GDM1 (cell line): ENCODE data around the gene MTURN.

Experiments used
- DNase-seq: peaks from one replicate; lab custom pipeline; 2025; lab: John Stamatoyannopoulos, UW

The MTURN gene

DNA sequence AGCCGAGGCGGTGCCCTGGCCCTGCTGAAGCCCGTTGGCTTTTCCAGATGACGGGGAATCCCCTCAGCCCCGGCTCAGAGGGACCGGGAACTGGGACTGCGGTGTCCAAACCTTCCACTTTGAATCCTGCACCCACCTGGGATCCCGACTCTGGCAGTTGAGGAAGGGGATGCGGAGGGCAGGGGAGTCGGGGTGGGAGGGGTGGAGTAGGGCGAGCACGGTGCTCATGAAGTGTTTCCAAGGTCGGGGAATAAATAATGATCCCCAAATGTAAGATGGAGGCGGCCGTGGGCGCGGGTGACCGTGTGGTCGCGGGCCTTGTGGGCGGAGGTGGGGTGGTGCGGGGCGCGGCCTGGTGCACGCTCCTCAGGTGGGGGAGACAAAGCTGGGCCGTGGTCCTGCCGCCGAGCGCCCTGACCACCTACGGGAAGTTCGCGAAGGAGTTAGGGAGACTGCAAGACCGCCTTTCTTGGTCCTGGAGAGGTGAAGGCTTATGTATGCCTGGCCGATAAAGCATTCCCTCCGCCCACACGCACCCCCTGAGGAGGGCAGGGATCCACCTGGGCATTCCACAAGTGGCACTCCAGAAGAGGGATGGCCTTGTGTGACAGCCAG, 1.4 kb downstream of the MTURN start:
- DNase-seq: no peak

DNA sequence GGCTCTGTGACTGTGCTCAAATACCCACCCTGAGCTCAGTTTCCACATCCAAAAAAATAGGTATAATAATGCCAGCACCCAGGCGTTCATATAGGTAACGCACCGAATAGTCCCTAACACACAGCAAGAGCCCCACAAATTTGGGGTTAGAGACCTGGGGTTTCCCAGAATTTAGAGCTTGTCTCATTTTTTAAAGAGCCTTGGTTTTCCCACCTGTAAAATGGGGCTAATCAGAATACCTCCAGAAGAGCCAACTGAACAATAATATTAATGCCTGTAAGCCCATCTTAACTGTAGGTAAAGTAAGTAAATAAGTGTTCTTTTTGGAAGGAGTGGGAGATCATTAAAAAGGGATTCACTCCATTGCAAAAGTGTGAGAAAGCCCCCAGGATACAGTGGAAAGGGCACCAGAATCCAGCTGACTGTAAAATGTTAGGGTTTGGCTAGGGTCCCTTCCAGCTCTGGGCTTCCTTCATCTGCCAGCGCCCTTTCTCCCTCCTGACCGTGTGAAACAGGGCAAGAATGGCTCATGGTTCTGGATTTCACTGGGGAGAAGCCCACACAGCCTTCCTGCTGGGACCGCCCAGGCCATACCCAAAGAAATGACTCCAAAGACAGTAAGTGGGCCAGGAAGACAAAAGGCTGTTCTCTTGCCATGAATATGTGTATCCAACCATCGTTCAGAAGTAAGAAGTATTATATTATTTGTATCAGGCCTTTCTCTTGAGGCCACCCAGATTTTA, 2.1 kb downstream of the MTURN start:
- DNase-seq: no peak

DNA sequence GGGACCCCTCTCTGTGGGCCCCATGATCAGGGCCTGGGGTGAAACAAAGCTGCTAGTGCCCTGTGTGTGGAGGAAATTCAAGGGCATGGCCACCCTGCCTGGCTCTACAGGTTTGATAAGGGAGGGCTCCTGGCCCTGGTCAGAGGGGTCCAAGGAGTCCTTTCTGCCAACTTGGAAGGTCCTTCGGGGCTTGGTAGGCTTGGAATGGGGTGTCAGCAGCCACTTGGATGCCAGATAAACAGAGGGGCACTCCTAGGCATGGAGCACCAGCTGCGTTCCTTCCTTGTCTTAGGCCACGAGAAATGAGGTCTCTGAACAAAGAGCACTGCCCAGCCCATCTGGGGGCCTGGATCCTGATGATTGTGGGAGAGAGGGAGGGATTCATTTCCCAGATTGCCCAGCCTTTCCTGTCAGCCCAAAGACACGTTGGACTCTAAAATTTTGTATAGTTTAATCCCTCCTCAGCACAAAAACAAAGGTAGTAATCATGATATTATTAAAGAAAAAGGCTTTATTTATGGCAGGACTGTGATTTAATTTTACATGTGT, 5.1 kb downstream of the MTURN start:
- no peak for DNase-seq

DNA sequence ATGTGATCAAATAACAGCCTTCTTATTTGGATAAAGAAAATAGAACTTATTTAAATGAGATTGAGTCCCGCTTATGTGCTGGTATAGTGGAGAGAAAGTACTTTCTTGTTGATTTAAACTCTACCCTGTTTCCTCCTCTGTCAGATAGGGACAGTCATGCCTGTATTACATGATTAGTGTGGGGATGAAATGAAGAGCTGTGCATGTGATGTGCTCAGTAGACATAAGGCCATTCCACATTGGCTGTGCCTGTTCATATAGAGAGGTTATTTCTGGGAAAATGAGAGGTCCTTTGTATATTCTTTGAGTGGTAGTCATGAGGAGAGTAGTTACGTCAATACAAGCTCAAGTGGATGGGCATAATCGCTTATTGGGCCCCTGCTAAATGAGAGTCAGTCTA, 5.7 kb downstream of the MTURN start:
- DNase-seq: no peak

DNA sequence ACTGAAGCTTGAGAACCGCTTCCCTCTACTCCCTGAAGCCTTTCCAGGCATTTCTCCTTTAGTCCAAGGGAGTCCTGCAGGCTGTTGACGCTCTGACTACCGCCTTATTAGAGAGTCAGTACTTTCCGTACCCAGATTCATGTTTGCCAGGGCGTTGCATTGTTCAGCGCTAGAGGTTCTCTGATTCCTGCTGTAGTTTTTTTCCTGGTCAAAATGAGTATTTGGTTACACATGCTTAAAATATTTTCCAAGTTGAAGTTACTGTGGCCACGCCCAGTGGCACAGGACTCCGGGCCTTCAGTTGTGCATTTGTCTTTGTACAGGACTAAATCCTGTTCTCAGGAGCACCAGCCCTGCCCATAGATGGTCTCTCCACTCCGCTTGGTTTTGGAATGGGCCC, 7.9 kb downstream of the MTURN start:
- DNase-seq: no peak

DNA sequence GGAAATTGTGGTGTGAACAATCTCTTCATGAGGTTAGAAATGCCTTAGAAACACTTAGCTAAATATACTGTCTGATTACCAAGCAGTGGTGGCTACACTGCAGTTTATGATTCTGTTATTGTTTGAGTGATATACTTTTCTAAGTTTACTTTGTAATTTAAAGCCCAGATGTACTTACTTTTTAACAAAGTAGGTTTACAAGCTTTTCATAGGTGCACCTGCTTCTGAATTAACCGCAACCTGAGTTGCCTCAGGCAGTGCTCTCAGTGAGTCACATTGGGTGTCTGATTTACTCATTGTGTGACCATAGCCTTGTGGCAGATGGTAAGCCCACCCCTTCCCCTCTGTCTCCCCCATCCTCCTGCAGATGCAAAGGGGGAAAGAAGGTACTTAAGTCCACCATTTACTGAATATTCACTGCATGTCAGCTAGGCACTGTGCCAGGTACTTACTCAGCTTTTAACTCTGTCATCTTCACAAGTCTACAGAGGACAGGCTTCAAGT, 9.0 kb downstream of the MTURN start:
- no peak for DNase-seq

DNA sequence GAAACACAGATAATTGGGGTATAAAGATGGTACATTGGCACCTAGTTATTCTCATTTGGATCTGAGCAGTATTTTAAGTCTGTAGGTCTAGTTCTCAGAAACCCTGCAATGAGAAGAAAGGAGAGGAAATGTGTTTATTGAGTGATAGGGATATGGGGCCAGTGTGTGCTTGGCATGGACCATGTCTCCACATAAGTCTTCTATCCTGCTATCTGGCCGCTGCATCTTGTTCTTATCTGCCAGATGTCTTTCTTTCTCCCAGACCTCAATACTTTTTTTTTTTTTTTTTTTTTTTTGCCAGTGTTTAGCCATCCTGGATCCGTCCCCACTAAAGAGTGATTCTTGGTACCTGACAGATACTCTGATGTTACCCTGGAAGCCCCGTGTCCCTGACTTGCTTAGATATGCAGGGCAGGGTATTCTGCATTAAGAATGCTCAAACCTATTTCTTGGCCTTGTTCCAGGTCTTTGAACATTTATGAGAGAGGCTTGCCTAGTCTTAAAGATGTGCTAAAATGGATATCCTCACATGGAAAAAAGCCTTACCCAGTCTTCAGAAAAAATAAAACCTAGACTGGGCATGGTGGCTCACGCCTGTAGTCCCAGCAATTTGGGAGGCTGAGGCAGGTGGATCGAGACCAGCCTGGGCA, 10.0 kb downstream of the MTURN start:
- no peak for DNase-seq

DNA sequence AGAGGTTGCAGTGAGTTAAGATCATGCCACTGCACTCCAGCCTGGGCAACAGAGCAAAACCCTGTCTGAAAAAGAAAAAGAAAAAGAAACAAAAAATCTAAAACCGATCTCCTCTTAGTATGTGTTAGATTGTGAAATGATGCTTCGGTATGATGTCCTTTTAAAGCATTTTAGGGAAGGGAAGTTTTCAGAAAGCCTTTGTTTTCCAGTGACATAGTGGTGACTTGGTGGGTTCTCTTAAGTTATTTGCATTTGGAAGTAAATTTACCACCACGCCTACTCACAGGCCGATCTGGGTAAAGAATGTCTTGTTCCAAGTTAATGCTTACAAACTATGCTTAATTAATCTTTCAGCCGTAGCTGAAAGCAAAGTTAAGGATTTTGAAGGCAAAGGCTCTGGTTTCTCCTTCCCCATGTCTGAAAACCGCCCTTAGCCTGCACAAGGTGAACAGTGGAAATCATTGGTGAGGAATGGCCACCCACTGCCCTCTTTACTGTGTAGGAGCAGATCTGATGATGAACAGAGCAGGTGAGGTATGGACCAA, 10.7 kb downstream of the MTURN start:
- no peak for DNase-seq

DNA sequence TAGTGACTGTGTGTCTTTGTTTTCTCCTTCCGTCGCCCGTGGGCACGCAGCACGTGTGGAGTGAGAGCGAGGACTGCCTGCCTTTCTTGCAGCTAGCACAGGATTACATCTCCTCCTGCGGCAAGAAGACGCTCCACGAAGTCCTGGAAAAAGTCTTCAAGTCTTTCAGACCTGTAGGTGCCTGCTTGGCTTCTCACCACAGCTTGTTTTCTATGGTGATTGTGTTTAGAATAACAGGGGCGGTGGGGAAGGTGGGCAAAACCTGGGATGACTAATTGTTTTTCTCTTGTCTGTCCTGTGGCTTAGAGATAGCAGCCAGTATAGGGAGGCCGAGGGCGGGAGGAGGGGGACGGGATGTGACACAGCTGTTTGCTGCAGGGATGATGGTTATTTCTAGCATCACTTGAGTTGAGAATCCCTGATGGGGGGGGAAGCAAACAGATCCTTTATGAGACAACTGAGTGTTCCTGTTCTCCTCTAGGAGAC, 11.4 kb downstream of the MTURN start:
- peak; percentile 47 for DNase-seq

DNA sequence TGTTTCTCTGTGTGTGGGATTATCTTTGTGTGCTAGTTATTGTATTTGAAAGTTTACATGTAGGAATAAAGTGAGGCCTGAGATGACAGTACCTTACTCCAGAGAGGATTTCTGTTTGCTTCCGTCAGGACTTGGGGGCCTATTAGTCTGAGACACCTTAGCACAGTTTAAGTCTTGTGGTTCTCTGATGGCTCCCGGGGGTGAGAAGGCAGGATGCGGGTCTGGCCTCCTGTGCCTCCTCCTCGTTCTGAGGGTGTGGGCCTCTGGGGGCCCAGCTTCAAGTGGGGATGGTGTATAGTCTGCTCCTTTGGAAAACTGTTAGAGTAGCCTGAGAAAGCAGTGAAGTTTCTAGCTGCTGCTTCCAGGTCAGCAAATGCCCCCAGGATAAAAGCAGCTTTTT, 12.4 kb downstream of the MTURN start:
- no peak for DNase-seq

DNA sequence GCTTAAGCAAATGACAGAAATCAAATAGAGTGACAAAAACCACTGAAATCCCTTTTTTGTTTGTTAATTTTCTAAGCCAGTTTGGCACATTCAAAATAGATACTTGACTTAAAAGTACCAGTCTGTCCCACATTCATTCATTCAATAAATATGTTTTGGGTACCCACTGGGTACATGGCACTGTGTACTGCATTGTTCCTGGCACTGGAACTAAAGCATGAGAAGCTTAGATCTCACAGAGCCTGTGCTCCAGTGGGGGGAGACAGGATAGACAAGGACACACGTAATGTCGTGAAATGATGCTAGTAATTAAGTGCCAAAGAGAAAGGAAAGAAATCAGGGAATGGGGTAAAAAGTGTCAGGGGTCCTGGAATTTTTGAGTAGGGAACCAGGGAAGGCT, 13.0 kb downstream of the MTURN start:
- DNase-seq: no peak

DNA sequence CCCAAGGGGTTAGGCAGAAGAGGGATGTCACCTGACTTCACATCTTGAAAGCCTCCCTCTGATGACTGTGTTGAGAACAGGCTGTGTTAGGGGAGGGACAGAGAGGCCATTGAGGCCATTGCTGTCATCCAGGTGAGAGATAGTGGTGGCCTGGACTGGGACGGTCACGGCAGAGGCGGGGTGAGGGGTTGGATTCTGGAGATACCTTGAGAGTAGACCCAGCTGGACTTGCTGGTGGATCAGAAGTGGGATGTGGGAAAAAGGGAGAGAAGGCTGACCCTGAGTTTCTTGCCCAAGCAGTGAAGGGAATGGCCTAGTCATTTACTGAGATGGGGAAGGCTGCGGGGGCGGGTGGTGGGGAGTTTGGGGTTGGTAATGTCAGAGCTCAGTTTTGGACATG, 13.6 kb downstream of the MTURN start:
- DNase-seq: no peak

DNA sequence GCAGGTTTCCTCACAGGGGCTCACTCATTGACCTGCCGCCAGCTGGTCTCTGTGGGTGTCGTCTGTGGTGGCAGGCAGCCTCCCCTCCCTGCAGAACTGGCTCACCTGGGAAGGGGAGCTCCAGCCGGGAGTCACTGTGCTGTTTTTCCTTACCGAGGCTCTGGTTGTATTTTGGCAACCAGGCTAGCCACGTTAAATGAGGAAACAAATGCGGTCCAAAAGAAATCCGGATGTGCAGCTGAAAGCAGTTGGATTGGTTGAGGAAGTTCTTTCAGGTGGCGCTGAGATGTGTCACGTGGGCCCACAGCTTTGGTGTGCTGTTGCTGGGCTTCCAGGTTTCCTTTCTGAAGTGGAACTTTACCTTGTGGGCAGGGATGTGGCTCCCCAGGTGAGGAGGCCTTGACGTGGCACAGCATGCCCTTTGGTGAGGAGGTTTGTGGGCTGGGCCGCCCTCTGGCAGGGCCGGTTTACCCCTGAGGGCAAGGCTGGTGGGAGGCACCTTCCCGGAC, 14.2 kb downstream of the MTURN start:
- DNase-seq: peak; percentile 28

DNA sequence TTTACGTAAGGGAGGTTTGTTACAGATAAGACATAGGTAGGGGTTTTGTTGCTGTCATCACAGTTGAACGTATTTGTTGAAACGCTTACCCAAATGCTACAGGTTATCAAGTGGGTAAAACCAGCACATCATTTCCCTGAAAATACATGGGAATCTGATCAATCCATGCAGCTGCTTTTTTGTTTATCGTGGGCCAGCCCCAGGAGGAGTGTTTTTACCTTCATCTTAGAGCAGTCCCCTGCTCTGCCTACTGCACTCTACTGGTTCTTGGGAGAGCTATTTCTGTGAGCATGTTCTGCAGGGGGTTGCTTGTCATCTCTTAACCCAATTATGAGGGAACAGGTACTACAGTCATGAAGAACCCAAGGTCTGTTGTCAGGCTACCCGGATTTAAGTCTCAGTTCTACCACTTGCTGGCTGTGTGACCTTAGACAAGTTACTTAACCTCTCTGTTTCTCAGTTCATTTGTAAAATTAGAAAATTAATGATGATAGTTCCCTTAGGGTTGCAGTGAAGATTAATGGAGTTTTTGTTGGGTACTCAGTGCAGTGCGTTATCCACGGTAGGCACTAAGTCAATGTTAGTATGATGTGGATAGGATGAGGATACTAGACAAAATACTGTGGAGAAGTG, 15.0 kb downstream of the MTURN start:
- no peak for DNase-seq

DNA sequence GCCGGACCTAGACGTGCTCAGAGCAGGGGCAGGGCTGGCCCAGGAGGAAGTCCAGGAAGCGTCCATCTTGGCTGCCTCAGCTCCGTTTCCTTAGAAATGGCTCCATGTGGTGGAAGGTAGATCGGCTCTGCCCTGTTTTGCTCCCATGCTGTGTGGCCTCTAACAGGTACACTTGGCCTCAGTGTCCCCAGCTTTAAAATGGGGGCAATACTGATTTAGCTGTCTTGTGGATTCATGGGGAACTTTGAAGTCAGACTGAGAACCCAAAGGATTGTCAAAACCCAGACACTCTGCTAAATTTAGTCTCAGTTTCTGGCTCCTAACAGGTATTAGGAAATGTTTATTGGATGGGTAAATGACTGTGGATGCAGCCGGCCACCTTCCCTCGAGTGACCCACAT, 15.9 kb downstream of the MTURN start:
- no peak for DNase-seq

DNA sequence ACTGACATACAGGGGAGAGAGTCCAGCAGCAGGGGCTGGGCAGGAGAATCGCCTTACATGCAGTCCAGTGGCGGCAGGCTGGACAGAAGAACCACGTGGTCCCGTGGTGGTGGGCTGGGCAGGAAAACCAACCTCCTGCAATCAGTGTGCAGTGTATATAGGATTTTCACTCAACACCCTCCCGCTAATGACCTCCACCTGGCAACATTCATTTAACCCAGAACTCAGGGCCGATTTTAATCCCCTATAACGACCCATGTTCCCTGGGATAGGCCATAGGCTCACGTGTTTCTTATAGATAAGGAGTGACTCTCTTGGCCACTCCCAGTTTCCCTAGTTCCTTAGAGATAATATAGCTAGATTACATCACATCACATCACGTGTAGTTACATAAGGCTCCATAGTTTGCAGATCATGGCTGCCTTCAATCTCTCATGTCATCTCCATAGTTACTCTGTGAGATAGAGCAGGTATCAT, 19.4 kb downstream of the MTURN start:
- no peak for DNase-seq

DNA sequence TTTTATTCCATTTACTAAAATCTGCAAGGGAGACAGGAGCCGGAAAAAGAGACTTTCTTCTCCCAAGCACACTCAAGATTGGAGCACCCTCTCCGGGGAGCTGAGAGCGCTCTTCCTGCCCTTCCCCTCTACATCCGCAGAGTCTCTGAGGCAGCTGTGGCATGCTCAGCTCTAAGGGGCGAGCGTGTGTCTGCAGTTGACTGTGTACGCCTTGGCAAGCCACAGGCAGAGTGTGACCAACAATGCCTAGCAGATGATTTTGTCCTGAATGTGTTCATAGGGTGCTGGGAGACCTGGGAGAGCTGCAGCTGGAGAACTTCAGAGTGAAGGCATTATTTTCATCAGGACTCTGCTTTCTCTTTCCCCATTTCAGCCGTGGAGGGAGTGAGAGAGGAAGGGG, 20.7 kb downstream of the MTURN start:
- no peak for DNase-seq

DNA sequence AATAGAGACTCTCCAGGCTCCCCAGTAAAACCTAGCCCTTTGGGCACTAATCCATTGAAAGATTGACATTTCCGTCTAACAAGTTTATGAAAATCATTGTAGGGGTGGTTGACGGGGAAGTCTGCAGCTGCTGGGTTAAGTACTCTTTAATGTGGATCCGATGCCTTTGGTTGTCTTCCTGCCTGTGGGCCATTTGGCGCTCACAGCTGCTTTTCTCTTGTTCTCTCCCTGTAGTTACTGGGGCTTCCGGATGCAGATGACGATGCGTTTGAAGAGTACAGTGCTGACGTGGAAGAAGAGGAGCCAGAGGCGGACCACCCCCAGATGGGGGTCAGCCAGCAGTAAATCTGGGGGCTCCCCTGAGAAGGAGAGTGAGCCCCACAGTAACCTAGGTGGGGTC, 22.4 kb downstream of the MTURN start:
- DNase-seq: no peak

DNA sequence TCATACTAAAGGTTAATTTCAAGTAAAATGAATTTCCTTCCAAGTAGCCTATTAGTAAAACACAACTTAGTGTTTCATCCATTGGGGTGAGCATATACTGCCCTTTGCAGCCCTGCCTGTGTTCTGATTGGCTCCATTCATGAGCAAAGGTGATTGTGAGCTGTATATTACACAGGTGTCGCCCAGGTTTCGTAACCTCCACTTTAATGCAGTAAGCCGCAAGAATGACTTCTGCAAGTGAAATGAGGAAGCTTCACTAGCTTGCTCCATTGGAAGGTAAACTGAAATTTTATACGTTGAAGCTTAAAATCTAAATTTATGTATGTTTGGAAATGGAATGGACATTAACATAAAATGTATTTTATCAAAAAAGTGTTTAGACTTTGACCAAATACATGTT, 24.4 kb downstream of the MTURN start:
- DNase-seq: no peak

DNA sequence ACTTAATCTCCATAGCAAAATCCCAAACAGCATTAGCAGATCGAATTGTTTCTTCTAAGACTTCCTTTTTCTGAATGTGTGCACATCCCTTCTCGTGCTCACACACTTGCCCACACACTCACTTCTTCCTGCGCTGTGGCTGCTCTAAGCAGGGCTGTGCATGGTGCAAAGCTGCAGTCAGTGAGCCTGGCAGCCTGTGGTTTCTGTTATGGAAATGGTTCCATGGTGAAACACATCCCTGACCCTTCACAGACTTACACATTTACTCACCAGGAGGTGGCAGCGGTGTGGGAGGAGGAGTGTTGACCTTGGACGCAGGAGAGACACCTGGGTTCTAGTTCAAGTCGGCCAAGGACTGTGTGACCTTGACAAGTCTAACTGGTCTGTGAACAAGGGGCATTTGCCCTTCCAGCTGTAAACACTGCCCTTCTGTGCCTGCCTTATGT, 24.9 kb downstream of the MTURN start:
- peak; percentile 80 for DNase-seq

DNA sequence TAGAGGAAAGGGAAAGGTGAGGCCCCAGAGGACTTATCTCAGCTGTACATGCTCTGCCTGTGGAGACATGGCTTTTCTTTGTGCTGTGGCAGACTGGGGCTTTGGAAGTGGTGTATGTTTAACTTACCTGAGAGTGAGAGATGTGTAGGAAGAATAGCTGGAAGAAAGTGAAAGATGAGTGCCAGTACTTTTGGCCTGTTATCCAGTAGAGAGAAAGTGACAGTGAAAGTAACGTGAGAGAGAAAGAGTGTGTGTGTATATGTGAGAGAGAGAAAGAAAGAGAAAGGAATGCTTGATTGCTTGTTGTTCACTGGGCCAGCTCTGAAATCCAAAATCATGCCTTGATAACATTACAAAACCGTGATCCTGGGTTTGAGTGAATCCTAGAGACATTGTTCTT, 25.5 kb downstream of the MTURN start:
- DNase-seq: no peak

DNA sequence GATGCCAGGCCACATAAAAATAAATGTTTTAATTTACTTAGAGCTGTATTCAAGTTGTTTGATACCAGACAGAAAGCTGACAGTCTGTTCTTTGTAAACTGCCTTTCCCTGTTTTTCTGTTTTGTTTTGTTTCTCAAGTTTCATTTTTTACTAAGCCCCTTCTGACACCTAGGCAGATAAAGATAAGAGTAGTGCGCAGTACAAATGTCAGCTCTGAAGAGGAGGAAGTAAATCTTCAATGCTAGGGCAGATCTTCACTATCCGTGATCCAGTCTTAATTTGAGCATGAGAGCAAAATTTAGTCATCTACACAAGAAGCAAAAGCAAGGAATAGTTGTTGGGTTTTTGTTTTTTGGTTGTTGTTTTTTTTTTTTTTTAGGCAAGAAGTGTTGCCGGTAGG, 27.3 kb downstream of the MTURN start:
- no peak for DNase-seq
